Umbilical cord (tissue), 2 donors: ENCODE data around the gene ARHGAP42. TPM values are rescaled to one million over a fixed set of nuclear protein-coding genes. Genes with fewer than 3 reads are reported as not detected.

Experiments
- DNase-seq: peaks from one replicate; pipeline ENCODE4 v3.0.0-alpha.2; 2015; ENCODE audit warnings: low spot score
- total RNA-seq: library from RNA; depleted of rRNA; stranded (reverse); fragments of >200 nt; gene quantifications from one replicate; pipeline ENCODE4 v1.2.3, GENCODE V29; 2014; ENCODE audit warnings: low replicate concordance; ENCODE audit not compliant: insufficient read depth

Gene ARHGAP42
- total RNA-seq, 1 donor from 2014 or later = 18.5 TPM

DNA sequence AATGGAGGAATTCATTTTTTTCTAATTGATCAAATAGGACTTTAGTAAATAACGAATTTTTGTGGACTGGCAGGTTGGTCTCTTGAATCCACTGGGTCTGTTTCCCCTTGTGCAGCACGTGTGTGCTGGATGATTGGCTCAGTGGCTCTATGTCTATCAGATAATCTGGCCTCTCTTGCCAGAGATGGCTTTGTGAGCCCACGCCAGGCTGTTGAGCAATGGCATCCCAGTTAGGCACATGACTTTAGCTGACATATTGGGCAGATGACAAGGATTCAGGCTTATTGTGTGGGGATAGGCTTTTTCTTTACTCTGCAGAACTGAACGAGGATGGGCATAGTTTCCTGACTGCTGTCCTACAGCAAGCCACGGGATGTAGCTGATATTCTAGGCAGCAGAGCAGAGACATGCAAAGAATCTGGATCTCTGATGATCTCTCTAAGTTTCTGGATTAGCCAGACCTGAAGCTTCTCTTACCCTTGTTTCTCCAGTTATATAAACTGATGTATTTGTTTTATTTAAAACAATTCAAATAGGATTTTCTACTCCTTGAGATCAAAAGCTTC is 144.9 kb downstream of the ARHGAP42 start:
- DNase-seq = peak; percentile 55

- no peak for DNase-seq
Observed at GRCh38 chr11:100832829-100833228, 145.7 kb downstream of the ARHGAP42 start.

GRCh38 chr11:100833276-100833675 is 146.2 kb downstream of the ARHGAP42 start:
- no peak for DNase-seq

GRCh38 chr11:100835854-100836253 is 148.8 kb downstream of the ARHGAP42 start:
- no peak for DNase-seq

DNA sequence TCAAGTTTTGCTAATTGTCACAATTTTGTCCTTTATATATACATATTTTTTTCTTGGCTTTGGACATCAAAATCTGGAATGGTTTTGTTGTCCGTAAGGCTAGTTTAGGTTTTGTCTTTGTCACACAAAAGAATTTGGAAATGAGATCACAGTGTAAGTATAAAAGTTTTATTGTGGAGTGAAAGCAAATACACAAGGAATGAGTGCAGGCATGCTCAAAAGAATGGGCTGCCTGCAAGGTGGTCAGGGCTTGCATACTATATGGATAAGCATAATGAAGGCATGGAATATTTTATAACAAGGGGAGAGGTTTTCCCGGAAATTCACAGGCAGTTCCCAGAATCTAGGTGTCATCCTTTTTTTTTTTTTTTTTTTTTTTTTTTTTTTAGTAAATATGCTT is 150.2 kb downstream of the ARHGAP42 start:
- no peak for DNase-seq

DNA sequence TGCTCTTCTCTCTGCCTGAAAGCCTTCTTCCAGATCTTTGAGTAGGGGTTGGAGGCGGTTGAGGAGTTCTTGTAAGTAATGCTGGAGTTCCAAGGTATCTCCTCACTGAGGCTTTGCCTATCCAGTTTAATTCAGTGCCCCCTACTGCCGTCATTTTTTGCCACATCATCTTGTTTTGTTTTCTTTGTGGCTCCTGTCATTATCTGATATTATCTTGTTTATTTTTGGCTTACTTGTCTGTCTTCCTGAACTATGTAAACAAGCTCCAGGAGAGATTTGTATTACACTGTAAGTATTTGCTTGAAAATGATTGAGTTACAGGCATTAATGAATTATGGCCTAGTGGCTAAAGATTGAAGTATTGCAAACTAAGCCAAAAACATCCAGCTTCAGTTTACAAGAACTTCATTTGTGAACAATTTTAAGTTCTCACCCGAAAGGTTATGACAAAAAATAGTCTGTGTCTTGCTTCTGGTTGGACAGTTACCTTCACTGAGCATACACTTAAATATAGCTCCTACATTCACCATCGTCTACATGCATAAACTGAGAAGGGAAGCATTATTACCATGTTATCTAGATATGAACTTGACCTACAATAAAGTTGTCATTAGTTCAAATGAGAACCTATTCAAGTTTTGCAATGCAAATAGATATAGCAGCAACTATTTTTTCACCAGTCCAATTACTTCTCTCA is 154.8 kb downstream of the ARHGAP42 start:
- DNase-seq = no peak

DNA sequence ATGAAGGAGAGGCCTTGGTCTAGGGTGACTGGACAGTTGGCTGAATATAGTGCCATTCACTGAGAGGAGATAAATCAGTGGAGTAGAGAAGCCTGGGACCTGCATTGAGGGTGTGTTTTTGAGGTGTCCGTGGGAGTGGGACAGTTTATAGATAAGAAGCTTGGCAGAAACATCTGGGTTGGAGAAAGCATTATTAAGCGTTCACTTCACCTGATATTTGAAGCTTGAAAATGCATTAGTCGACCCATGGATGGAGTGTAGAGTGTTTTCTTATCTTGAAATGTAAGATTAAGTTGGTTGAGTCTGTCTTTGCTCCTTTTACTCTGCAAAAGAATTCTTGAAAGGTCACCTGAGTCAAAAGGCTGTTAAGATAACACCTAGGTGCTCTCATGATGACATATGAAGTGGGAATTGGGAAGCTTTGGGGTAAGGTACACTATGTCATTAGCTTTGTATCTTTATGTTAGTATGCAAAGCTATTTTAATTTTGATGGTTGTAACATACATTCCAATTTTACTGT is 160.7 kb downstream of the ARHGAP42 start:
- DNase-seq = no peak

DNA sequence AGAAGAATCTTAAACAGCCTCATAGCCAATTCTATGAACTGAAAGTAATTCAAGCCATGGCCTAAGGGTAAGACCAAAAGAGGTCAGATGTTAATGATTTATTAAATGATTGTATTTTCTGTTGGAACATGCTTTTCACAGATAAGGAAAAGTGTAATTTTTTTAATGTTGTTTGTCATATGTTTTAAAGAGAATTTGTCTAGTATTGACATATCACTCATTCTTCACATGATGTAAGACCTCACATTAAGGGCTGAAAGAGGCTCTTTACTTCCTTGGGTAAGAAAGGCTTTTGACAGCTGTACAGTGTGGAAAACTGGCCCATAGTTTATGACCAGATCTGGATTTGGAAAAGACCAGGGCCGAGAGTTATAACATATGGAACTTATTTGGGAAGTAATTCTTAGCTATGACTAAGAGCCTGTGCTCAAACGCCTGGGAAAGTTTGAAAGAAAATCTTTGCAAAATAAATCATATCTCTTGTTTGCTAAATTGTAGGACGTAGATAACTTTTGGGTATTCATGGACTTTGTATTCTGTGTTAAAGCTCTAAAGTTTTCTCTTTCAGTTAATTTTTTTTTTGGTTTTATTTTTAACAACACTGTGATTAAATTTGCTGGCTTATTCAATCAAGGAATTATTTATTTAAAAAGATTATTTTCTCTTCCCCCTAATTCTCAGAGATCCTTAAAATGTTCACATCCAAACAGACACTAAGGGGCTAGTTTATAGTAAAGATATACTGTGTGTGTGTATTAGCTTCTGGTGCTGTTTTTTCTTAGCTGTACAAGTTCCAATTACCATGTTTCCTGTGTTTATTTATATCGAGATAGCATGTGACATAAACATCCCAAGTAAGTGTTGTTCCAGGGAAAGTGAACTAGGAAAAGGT is 162.2 kb downstream of the ARHGAP42 start:
- DNase-seq = peak; percentile 96

DNA sequence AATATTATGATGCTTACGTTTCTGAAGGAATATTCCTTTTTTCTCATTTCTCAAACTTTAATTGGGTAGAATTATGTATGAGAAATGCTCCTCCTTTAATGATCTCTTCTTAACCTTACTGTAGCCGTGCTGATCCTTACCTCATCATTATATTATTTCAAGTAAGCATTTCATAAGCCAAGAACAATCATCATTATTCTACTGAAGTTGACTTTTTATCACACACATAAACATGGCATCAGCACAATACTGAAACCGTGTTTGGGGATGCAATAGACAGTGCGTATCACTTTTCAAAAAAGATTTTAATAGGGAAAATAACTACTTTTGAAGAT is 162.8 kb downstream of the ARHGAP42 start:
- DNase-seq = no peak

- DNase-seq = no peak
Observed at GRCh38 chr11:100851147-100851546, 164.1 kb downstream of the ARHGAP42 start.

GRCh38 chr11:100851584-100852152 is 164.6 kb downstream of the ARHGAP42 start:
- no peak for DNase-seq

DNA sequence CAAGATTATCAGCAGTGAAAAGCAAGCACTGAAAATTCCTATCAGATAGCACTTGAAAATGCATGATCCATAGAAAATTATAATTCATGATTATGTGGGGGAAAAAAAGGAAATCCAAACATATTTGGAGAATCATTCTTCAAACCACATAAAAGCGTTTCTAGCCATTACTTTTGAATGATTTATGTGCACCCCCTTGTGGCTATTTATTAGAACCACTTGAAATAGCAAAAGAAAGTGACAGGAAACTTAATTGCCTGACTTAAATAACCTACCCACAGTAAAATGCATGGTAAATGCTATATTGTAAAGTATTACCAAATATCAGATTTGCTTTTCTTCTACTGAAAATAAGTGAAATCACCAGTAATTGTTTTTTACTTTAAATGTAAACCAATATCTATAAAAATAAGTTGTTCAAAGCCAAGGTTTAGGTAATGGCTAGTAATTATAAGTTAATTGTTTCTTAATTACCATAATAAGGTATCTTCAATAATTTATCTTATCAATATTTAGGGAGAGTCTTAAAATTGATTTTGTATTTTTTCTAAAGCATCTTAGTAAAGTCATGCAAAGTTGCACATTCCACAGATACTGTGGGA is 168.5 kb downstream of the ARHGAP42 start:
- peak; percentile 68 for DNase-seq

DNA sequence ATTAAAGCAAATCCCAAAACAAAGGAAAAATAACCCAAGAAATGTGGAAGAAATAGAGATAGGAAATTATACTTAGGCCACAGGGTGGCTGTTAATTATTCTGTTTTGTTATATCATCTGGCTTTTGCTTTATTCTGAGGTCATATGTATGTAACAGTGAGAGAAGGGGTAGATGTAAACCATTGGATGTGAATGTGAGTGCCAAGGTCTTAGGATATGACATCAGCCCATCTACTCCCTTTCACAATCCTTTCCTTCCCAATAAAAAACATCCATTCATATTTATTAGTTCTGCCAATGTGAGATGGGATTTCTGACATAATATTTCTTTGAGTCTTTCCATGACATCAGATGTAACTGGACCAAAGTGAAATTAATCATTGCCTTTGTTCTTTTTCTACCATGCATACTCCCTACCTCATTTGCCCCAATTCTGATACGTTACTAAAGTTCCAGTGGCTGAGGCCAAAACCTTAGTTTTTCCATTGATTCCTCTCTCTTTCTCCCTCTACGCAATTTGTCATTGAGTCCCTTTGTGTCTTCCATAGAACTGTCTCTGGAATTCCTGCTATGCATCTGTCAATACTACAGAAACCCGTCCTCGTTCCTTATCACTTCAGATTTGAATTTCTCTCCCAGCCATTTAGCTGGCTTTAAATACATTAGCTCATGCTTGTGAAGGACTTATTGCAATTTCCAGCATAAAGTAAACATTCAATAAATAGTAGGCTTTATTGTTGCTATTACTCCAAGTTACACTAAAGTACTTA is 170.3 kb downstream of the ARHGAP42 start:
- DNase-seq = no peak

- no peak for DNase-seq
Observed at GRCh38 chr11:100860318-100861155, 173.4 kb downstream of the ARHGAP42 start.

GRCh38 chr11:100861212-100861611 is 174.1 kb downstream of the ARHGAP42 start:
- DNase-seq = no peak

DNA sequence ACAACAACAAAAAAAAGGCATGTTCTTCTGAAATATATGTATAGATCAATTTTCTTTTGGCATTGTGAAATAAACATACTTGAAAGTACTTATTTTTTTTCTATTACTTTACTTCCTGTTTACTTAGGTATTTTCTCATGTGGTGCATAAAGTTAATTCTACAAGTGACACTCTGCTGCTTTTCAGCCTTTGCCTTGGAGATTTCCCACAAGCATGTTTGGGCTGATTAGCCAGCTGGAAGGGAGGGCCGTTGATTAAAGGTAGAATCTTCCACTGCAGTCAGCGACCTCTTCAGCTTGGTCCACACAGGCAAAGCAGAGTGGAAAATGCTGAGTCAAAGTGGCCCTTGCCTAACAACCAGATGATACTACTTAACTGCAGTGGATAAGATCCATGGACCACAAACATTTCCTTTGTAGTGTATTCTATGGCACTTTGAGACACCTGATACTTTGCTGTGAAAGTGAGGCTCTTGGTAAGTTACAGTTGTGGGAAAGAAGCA is 176.0 kb downstream of the ARHGAP42 start:
- DNase-seq = peak; percentile 26

DNA sequence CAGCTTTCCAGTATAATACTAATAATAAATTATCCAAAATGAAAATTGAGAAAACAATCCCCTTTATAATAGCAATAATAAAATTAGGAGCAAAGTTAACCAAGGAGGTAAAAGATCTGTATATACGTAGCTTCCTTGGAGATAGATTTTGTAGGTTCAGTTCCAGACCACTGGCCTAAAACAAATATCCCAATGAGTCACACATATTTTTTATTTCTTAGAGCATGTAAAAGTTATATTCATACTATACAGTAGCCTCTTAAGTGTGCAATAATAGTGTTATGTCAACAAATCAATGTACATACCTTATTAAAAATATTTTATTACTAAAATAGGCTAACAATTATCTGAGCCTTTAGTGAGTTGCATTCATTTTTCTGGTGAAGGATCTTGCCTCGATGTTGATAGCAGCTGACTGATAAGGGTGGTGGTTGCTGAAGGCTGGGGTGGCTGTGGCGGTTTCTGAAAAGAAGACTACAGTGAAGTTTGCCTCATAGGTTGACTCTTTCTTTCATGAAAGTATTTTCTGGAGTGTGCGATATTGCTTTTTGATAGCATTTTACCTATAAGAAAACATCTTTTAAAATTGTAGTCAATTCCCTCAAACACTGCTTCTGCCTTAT is 178.5 kb downstream of the ARHGAP42 start:
- no peak for DNase-seq

DNA sequence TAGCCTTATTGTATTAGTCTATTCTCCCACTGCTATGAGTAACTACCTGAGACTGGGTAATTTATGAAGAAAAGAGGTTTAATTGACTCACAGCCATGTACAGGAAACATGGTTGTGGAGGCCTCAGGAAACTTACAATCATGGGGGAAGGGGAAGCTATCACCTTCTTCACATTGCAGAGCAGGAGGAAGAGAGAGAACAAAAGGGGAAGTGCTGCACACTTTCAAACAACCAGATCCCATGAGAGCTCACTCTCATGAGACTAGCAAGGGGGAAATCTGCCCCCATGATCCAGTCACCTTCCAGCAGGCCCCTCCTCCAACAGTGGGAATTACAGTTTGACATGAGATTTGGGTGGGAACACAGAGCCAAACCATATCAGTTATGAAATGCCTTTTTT is 179.4 kb downstream of the ARHGAP42 start:
- DNase-seq = no peak

DNA sequence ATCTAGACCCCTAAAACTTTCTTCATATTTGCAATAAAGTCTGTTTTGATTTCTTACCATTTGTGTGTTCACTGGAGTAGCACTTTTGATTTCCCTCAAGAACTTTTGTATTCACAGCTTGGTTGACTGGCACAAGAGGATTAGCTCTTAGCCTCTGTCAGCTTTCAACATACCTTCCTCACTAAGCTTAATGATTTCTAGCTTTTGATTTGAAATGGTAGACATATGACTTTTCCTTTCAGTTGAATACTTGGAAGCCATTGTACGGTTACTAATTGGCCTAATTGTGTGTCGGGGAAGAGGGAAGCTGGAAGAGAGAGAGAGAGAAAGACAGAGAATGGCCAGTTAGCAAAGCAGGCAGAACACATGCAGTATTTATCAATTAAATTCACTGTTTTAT is 180.5 kb downstream of the ARHGAP42 start:
- no peak for DNase-seq
